A549 (cell line): ENCODE data around the gene SUV39H2. TPM values are rescaled to one million over a fixed set of nuclear protein-coding genes. Genes with fewer than 3 reads are reported as not detected.

Experiments used
- ATAC-seq, 2 experiments: fragments of 200-7000 bp in 1 of 2; fragments of >200 bp in 1 of 2; cut with Nextera tagmentation in 1 of 2; cut with Tn5 transposase in 1 of 2; 3 replicates each; pipeline versions ENCODE4 v1.8.0 to v1.9.1; 2018 to 2020; ENCODE audit warnings: mild to moderate bottlenecking in 1 of 2, moderate library complexity in 1 of 2
- CTCF ChIA-PET: fragments of 300-600 bp; sonication (Branson Sonifier 250); formaldehyde crosslinking; extraction: SDS; loops from one replicate; lab custom pipeline; 2021; ENCODE audit warnings: antibody characterized with exemption, inconsistent platforms; lab: Yijun Ruan, JAX
- POLR2A ChIA-PET: fragments of 350-600 bp; formaldehyde crosslinking; extraction: SDS; loops from one replicate; lab custom pipeline; 2021; ENCODE audit warnings: antibody characterized with exemption, inconsistent platforms; lab: Yijun Ruan, JAX
- DNase-seq, 2 experiments: peaks; one replicate each; pipeline versions ENCODE4 v3.0.0 to v3.0.0-alpha.2; 2011 to 2016; ENCODE audit warnings: low read depth in 1 of 2, low spot score in 1 of 2
- FAIRE-seq: peaks from 2 replicates; lab custom pipeline; 2011; peaks lifted over from hg19 to GRCh38; lab: Jason Lieb, UNC
- H3K27ac ChIP-seq, 2 experiments: fragments of >200 bp; sonication (Bioruptor Twin); formaldehyde crosslinking; 3 replicates each; pipeline ENCODE4 v1.5.1; 2016 to 2017
- H3K4me1 ChIP-seq: fragments of >200 bp; sonication (Bioruptor Twin); formaldehyde crosslinking; 3 replicates; pipeline ENCODE4 v1.6.1; 2016
- H3K4me2 ChIP-seq: fragments of >200 bp; sonication (Bioruptor Twin); formaldehyde crosslinking; 3 replicates; pipeline ENCODE4 v1.6.1; 2016
- H3K4me3 ChIP-seq: fragments of >200 bp; sonication (Bioruptor Twin); formaldehyde crosslinking; 3 replicates; pipeline ENCODE4 v1.5.1; 2016
- H3K9me3 ChIP-seq: fragments of >200 bp; sonication (Bioruptor Twin); formaldehyde crosslinking; 3 replicates; pipeline ENCODE4 v1.6.1; 2016
- JUNB ChIP-seq: fragments of >200 bp; sonication (Bioruptor Twin); formaldehyde crosslinking; IDR thresholded peaks from 2 replicates; pipeline ENCODE4 v1.6.1; 2016
- NPAS2 ChIP-seq: fragments of 250-450 bp; sonication (Bioruptor Pico); IDR thresholded peaks from 2 replicates; pipeline ENCODE4 v1.8.0; 2022; ENCODE audit warnings: mild to moderate bottlenecking, moderate library complexity, borderline replicate concordance
- PHF8 ChIP-seq: fragments of 200-600 bp; sonication (generic); IDR thresholded peaks from 2 replicates; pipeline ENCODE4 v1.6.1; 2016; ENCODE audit warnings: low read depth, mild to moderate bottlenecking, antibody characterized with exemption, moderate library complexity, borderline replicate concordance
- USF2 ChIP-seq: fragments of 450-650 bp; IDR thresholded peaks from 2 replicates; pipeline ENCODE4 v1.6.1; 2014; ENCODE audit warnings: antibody characterized with exemption
- WGBS: methylation state at CpG from one replicate; pipeline ENCODE4 v1.1.6; 2017; ENCODE audit errors: missing lambda C conversion rate; 5-methylcytosine and 5-hydroxymethylcytosine counted together
- polyA plus RNA-seq, 4 experiments: library from polyadenylated mRNA; depleted of rRNA in 3 of 4; stranded (reverse); fragments of >200 nt; fragmentation: RNase III in 1 of 4; extraction: RNeasy Plus Mini Kit Qiagen cat#74134 plus additional on column Dnase treatment in 1 of 4; gene quantifications; 2 replicates in 3 of 4; 3 replicates in 1 of 4; pipeline ENCODE4 v1.2.3, GENCODE V29; 2011 to 2017
- TF ChIP-seq, protein P1 (sequence below): fragments of 200-600 bp; sonication (generic); IDR thresholded peaks from 2 replicates; pipeline ENCODE4 v1.6.1; 2016; ENCODE audit warnings: antibody characterized with exemption, mild to moderate bottlenecking, moderate library complexity

SUV39H2 gene
- polyA plus RNA-seq, 2 of the 4 experiments (the other 2 are of a cell fraction): 23.2 to 24.0 TPM

- Histone ChIP-seq H3K27ac (peak overlapping the region; percentile 84 to 92), H3K4me2 (peak overlapping the region; percentile 88), H3K9me3 (no peaks in the 10 kb centered on the region), H3K4me3 (peak overlapping the region; percentile 75), H3K4me1 (peaks cover 16% of the 10 kb centered on the region)
- POLR2A ChIA-PET: interaction anchor here (1.0 to 2.4 kb wide), 3 partner anchors 20 to 116 kb away, joined by 3 to 13 read pairs (median 7); partner anchors contain the start of genes CDNF, HSPA14, MSANTD7 and SUV39H2
- WGBS: 6% methylated on average over 14 of the region's 32 CpGs
- ATAC-seq (peak; percentile 81 to 82), FAIRE-seq (no peak), DNase-seq (peak; percentile 51 to 57)
- TF ChIP-seq NPAS2 (CRISPR knock-in tag) (no peak), PHF8 (0 out of 2 replicates have a peak, but pooled peaks have one; percentile 42), USF2 (0 out of 2 replicates have a peak, but pooled peaks have one; percentile 1), JUNB (no peak)
- TF ChIP-seq, protein P1, sequence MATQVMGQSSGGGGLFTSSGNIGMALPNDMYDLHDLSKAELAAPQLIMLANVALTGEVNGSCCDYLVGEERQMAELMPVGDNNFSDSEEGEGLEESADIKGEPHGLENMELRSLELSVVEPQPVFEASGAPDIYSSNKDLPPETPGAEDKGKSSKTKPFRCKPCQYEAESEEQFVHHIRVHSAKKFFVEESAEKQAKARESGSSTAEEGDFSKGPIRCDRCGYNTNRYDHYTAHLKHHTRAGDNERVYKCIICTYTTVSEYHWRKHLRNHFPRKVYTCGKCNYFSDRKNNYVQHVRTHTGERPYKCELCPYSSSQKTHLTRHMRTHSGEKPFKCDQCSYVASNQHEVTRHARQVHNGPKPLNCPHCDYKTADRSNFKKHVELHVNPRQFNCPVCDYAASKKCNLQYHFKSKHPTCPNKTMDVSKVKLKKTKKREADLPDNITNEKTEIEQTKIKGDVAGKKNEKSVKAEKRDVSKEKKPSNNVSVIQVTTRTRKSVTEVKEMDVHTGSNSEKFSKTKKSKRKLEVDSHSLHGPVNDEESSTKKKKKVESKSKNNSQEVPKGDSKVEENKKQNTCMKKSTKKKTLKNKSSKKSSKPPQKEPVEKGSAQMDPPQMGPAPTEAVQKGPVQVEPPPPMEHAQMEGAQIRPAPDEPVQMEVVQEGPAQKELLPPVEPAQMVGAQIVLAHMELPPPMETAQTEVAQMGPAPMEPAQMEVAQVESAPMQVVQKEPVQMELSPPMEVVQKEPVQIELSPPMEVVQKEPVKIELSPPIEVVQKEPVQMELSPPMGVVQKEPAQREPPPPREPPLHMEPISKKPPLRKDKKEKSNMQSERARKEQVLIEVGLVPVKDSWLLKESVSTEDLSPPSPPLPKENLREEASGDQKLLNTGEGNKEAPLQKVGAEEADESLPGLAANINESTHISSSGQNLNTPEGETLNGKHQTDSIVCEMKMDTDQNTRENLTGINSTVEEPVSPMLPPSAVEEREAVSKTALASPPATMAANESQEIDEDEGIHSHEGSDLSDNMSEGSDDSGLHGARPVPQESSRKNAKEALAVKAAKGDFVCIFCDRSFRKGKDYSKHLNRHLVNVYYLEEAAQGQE: no peak
- TF ChIP-seq, all 56 proteins: peak for 2
- CTCF ChIA-PET: interaction anchor here (0.8 to 2.0 kb wide), 5 partner anchors 18 to 470 kb away, joined by 3 to 7 read pairs (median 4); no protein-coding TSS in a partner anchor
Observed at GRCh38 chr10:14953424-14954000, 74.8 kb downstream of the SUV39H2 start.

Other genes starting within 250 kb of the SUV39H2 start
- gene FAM107B, start 104.0 kb upstream of the SUV39H2 start, polyA plus RNA-seq (2011; rRNA removed): 145 and 173 TPM in 2 replicates
- 99.9 to 107 TPM (median 103 TPM) in 3 replicates for gene FAM107B, start 104.0 kb upstream of the SUV39H2 start, polyA plus RNA-seq (2017; fragmentation: RNase III; extraction: RNeasy Plus Mini Kit Qiagen cat#74134 plus additional on column Dnase treatment)
- 1.8 and 2.0 TPM in 2 replicates for gene CDNF, start 40.8 kb upstream of the SUV39H2 start, polyA plus RNA-seq (2011; rRNA removed)
- 0.89 to 2.1 TPM (median 1.6 TPM) in 3 replicates for gene CDNF, start 40.8 kb upstream of the SUV39H2 start, polyA plus RNA-seq (2017; fragmentation: RNase III; extraction: RNeasy Plus Mini Kit Qiagen cat#74134 plus additional on column Dnase treatment)
- gene HSPA14, start 40.6 kb upstream of the SUV39H2 start, polyA plus RNA-seq (2011; rRNA removed): 31.7 and 45.7 TPM in 2 replicates
- gene HSPA14, start 40.6 kb upstream of the SUV39H2 start, polyA plus RNA-seq (2017; fragmentation: RNase III; extraction: RNeasy Plus Mini Kit Qiagen cat#74134 plus additional on column Dnase treatment): 33.3 to 35.7 TPM (median 34.2 TPM) in 3 replicates
- 10.9 and 11.2 TPM in 2 replicates for gene MSANTD7, start 40.6 kb upstream of the SUV39H2 start, polyA plus RNA-seq (2011; rRNA removed)
- 10.9 to 12.1 TPM (median 11.2 TPM) in 3 replicates for gene MSANTD7, start 40.6 kb upstream of the SUV39H2 start, polyA plus RNA-seq (2017; fragmentation: RNase III; extraction: RNeasy Plus Mini Kit Qiagen cat#74134 plus additional on column Dnase treatment)
- gene DCLRE1C, start 75.2 kb downstream of the SUV39H2 start, polyA plus RNA-seq (2011; rRNA removed): 8.3 and 8.6 TPM in 2 replicates
- gene DCLRE1C, start 75.2 kb downstream of the SUV39H2 start, polyA plus RNA-seq (2017; fragmentation: RNase III; extraction: RNeasy Plus Mini Kit Qiagen cat#74134 plus additional on column Dnase treatment): 4.6 to 5.9 TPM (median 5.0 TPM) in 3 replicates
- 0.79 and 1.1 TPM in 2 replicates for gene MEIG1, start 80.5 kb downstream of the SUV39H2 start, polyA plus RNA-seq (2011; rRNA removed)
- gene MEIG1, start 80.5 kb downstream of the SUV39H2 start, polyA plus RNA-seq (2017; fragmentation: RNase III; extraction: RNeasy Plus Mini Kit Qiagen cat#74134 plus additional on column Dnase treatment): 0.41 to 1.9 TPM (median 0.66 TPM) in 3 replicates
- 0.34 and 0.53 TPM in 2 replicates for gene OLAH, start 165.1 kb downstream of the SUV39H2 start, polyA plus RNA-seq (2011; rRNA removed)
- not detected in 3 replicates for gene OLAH, start 165.1 kb downstream of the SUV39H2 start, polyA plus RNA-seq (2017; fragmentation: RNase III; extraction: RNeasy Plus Mini Kit Qiagen cat#74134 plus additional on column Dnase treatment)
- 0.90 and 0.98 TPM in 2 replicates for gene ACBD7, start 209.9 kb downstream of the SUV39H2 start, polyA plus RNA-seq (2011; rRNA removed)
- 1.2 to 1.6 TPM (median 1.5 TPM) in 3 replicates for gene ACBD7, start 209.9 kb downstream of the SUV39H2 start, polyA plus RNA-seq (2017; fragmentation: RNase III; extraction: RNeasy Plus Mini Kit Qiagen cat#74134 plus additional on column Dnase treatment)
- 43.4 and 47.5 TPM in 2 replicates for gene RPP38, start 218.5 kb downstream of the SUV39H2 start, polyA plus RNA-seq (2011; rRNA removed)
- gene RPP38, start 218.5 kb downstream of the SUV39H2 start, polyA plus RNA-seq (2017; fragmentation: RNase III; extraction: RNeasy Plus Mini Kit Qiagen cat#74134 plus additional on column Dnase treatment): 23.9 to 26.9 TPM (median 25.5 TPM) in 3 replicates